ENCODE measurements around the gene ACYP2.

DNA sequence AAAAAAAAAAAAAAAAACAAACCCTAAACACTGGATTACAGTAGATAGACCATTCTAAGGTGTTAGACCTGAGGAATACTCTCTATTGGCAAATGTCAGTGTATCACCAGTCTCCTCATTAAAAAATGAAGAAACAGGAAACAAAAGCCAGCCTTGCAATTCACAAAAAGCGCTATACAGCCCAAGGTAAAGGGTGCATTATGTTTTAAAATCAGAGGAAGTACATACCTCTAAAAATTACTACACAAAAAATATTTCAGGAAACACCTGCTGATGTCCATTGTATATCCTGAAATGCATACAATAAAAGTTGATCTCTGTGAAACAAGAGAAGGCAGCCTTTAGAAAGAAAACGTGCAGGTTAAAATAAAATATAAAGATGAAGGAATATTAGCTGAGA, 195.5 kb downstream of the ACYP2 start:
- TF ChIP-seq POLR2A (IDR thresholded peaks at IDR 0.05) = no peak
- TF ChIP-seq, protein P1, sequence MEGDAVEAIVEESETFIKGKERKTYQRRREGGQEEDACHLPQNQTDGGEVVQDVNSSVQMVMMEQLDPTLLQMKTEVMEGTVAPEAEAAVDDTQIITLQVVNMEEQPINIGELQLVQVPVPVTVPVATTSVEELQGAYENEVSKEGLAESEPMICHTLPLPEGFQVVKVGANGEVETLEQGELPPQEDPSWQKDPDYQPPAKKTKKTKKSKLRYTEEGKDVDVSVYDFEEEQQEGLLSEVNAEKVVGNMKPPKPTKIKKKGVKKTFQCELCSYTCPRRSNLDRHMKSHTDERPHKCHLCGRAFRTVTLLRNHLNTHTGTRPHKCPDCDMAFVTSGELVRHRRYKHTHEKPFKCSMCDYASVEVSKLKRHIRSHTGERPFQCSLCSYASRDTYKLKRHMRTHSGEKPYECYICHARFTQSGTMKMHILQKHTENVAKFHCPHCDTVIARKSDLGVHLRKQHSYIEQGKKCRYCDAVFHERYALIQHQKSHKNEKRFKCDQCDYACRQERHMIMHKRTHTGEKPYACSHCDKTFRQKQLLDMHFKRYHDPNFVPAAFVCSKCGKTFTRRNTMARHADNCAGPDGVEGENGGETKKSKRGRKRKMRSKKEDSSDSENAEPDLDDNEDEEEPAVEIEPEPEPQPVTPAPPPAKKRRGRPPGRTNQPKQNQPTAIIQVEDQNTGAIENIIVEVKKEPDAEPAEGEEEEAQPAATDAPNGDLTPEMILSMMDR (IDR thresholded peaks at IDR 0.05) = no peak
